ENCODE measurements around the gene PTGDR2.

DNA sequence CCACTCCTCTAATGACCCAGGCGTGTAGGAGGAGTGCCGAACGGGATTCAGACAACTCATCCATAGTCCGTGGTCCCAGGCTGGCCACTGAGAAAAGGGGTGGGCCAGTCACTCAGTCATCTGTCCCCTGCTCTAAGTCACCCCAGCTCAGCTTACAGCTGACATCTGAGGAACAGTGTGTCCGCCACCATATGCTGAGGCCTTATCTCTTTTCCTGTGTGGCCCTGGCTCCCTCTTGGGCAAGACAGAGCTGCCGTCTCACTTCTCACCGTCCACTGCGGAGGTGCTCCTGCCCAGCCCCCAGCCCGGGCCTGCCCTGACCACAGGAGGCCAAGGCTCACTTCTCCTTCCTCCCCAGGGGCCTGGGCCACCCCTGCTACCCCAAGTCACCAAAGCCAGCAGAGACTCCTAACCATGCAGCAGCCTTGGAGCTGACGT lies 7.0 kb downstream of the PTGDR2 start:
- TF ChIP-seq CTCF (IDR thresholded peaks at IDR 0.05; ENCODE audit: insufficient read depth, low read length, poor library complexity, severe bottlenecking) (no peak), EZH2phosphoT487 (conservative IDR thresholded peaks at IDR 0.05; ENCODE audit: low read length) (no peak)

Data from SU-DHL-6 (cell line).